Liver (tissue), 9 donors: ENCODE results near the gene SALL3. TPM values are rescaled to one million over a fixed set of nuclear protein-coding genes. Genes with fewer than 3 reads are reported as not detected.

Source experiments
- DNase-seq: peaks from one replicate; pipeline ENCODE4 v3.0.0-alpha.2; 2017; ENCODE audit warnings: low spot score
- H3K27ac ChIP-seq, 2 donors: one replicate each; pipeline ENCODE4 v1.7.0; 2013; ENCODE audit warnings: inconsistent platforms in 2 of 2, low read length in 2 of 2, control low read depth in 1 of 2, low read depth in 1 of 2, mild to moderate bottlenecking in 1 of 2
- H3K27me3 ChIP-seq, 4 donors: one replicate each; pipeline versions ENCODE4 v1.6.1 to v1.7.0; 2013; ENCODE audit warnings: low read length in 3 of 4, inconsistent platforms in 1 of 4, mild to moderate bottlenecking in 1 of 4, moderate library complexity in 1 of 4; ENCODE audit not compliant: control insufficient read depth in 4 of 4, insufficient read depth in 4 of 4
- H3K36me3 ChIP-seq, 4 donors: one replicate each; pipeline versions ENCODE4 v1.6.1 to v1.7.0; 2013; ENCODE audit warnings: low read length in 3 of 4, mild to moderate bottlenecking in 3 of 4, low read depth in 1 of 4, moderate library complexity in 1 of 4; ENCODE audit not compliant: control insufficient read depth in 4 of 4, insufficient read depth in 3 of 4
- H3K4me1 ChIP-seq, 4 donors: one replicate each; pipeline versions ENCODE4 v1.6.1 to v1.7.0; 2013; ENCODE audit warnings: low read length in 3 of 4, mild to moderate bottlenecking in 3 of 4, moderate library complexity in 1 of 4; ENCODE audit not compliant: control insufficient read depth in 4 of 4, insufficient read depth in 4 of 4
- H3K4me3 ChIP-seq, 3 donors: one replicate each; pipeline versions ENCODE4 v1.6.1 to v1.7.0; 2013; ENCODE audit warnings: low read length in 3 of 3, control low read depth in 1 of 3, low read depth in 1 of 3, mild to moderate bottlenecking in 1 of 3
- H3K9ac ChIP-seq, 2 donors: one replicate each; pipeline ENCODE4 v1.7.0; 2013; ENCODE audit warnings: low read length in 2 of 2, mild to moderate bottlenecking in 2 of 2, moderate library complexity in 2 of 2, control low read depth in 1 of 2, low read depth in 1 of 2
- H3K9me3 ChIP-seq, 4 donors: one replicate each; pipeline versions ENCODE4 v1.6.1 to v1.7.0; 2013; ENCODE audit warnings: low read length in 3 of 4; ENCODE audit not compliant: control insufficient read depth in 4 of 4
- EGR1 ChIP-seq, 2 donors: IDR thresholded peaks; 2 replicates each; pipeline ENCODE4 v1.6.1; 2016 to 2018; ENCODE audit warnings: antibody characterized with exemption in 2 of 2, low read depth in 2 of 2
- FOXA1 ChIP-seq: IDR thresholded peaks from 2 replicates; pipeline ENCODE4 v1.6.1; 2016; ENCODE audit warnings: antibody characterized with exemption
- FOXA2 ChIP-seq: IDR thresholded peaks from 2 replicates; pipeline ENCODE4 v1.6.1; 2016; ENCODE audit warnings: antibody characterized with exemption
- GABPA ChIP-seq, 2 donors: IDR thresholded peaks in 1 of 2; conservative IDR thresholded peaks in 1 of 2; 2 replicates each; pipeline ENCODE4 v1.6.1; 2016; ENCODE audit warnings: antibody characterized with exemption in 2 of 2, mild to moderate bottlenecking in 1 of 2, moderate library complexity in 1 of 2
- HNF4A ChIP-seq, 2 donors: conservative IDR thresholded peaks; 2 replicates each; pipeline ENCODE4 v1.6.1; 2016; ENCODE audit warnings: antibody characterized with exemption in 2 of 2, mild to moderate bottlenecking in 2 of 2
- HNF4G ChIP-seq: IDR thresholded peaks from 2 replicates; pipeline ENCODE4 v1.6.1; 2016; ENCODE audit warnings: antibody characterized with exemption
- JUND ChIP-seq, 2 donors: IDR thresholded peaks; 2 replicates each; pipeline ENCODE4 v1.6.1; 2016; ENCODE audit warnings: antibody characterized with exemption in 2 of 2
- RAD21 ChIP-seq, 2 donors: IDR thresholded peaks; 2 replicates each; pipeline ENCODE4 v1.6.1; 2016; ENCODE audit warnings: antibody characterized with exemption in 2 of 2, mild to moderate bottlenecking in 2 of 2
- REST ChIP-seq: IDR thresholded peaks from 2 replicates; pipeline ENCODE4 v1.6.1; 2016; ENCODE audit warnings: antibody characterized with exemption, mild to moderate bottlenecking
- RXRA ChIP-seq, 2 donors: IDR thresholded peaks; 2 replicates each; pipeline ENCODE4 v1.6.1; 2017 to 2018; ENCODE audit warnings: antibody characterized with exemption in 2 of 2, mild to moderate bottlenecking in 1 of 2
- TAF1 ChIP-seq: conservative IDR thresholded peaks from 2 replicates; pipeline ENCODE4 v1.6.1; 2016; ENCODE audit warnings: antibody characterized with exemption, mild to moderate bottlenecking
- YY1 ChIP-seq: IDR thresholded peaks from 2 replicates; pipeline ENCODE4 v1.6.1; 2016; ENCODE audit warnings: antibody characterized with exemption, mild to moderate bottlenecking
- WGBS: extraction: QIAGEN DNeasy Blood & Tissue Kit; methylation state at CpG from one replicate; pipeline ENCODE4 v1.1.7; 2013; 5-methylcytosine and 5-hydroxymethylcytosine counted together
- polyA plus RNA-seq, 2 donors: library from polyadenylated mRNA; stranded (reverse) in 1 of 2; unstranded in 1 of 2; fragments of 200-250 nt in 1 of 2; fragments of >200 nt in 1 of 2; fragmentation: Nextera tagmentation in 1 of 2; extraction: Ambion mirVana in 1 of 2; gene quantifications; one replicate each; pipeline versions ENCODE4 v1.2.1 to v1.2.3, GENCODE V29; 2013 to 2015
- total RNA-seq, 2 donors: library from RNA; depleted of rRNA; stranded (reverse); fragments of >200 nt; gene quantifications; one replicate each; pipeline ENCODE4 v1.2.3, GENCODE V29; 2014
- TF ChIP-seq, protein P1 (sequence below): IDR thresholded peaks from 2 replicates; pipeline ENCODE4 v1.6.1; 2016; ENCODE audit warnings: antibody characterized with exemption
- TF ChIP-seq, protein P2 (sequence below): IDR thresholded peaks from 2 replicates; pipeline ENCODE4 v1.6.1; 2016; ENCODE audit warnings: antibody characterized with exemption
- TF ChIP-seq, protein P3 (sequence below): fragments of 150-350 bp; IDR thresholded peaks from 2 replicates; pipeline ENCODE4 v1.5.1; 2017; ENCODE audit warnings: improper control_type of control experiment, low read depth, low read length; ENCODE audit not compliant: missing input control
- donor health status: healthy.
- donor health status: healthy.
- donor health status: healthy.
- donor health status: healthy.
- donor health status: healthy.

SALL3 gene
- total and polyA plus RNA-seq, 4 donors: not detected

GRCh38 chr18:78953566-78953965 is 26.1 kb upstream of the SALL3 start:
- Histone ChIP-seq H3K9me3 (peaks cover 0 to 4% (median 2%) of the 10 kb centered on the region in 4 donors), H3K27me3 (peaks cover 0 to 2% (median 0%) of the 10 kb centered on the region in 4 donors), H3K4me3 (no peak overlapping the region), H3K4me1 (no peaks in the 10 kb centered on the region), H3K27ac (no peak overlapping the region), H3K9ac (no peak overlapping the region), H3K36me3 (no peaks in the 10 kb centered on the region)
- TF ChIP-seq HNF4G (no peak), RAD21 (IDR thresholded peaks at IDR 0.05) (no peak), TAF1 (no peak), FOXA2 (no peak), FOXA1 (no peak)
- TF ChIP-seq, protein P1, sequence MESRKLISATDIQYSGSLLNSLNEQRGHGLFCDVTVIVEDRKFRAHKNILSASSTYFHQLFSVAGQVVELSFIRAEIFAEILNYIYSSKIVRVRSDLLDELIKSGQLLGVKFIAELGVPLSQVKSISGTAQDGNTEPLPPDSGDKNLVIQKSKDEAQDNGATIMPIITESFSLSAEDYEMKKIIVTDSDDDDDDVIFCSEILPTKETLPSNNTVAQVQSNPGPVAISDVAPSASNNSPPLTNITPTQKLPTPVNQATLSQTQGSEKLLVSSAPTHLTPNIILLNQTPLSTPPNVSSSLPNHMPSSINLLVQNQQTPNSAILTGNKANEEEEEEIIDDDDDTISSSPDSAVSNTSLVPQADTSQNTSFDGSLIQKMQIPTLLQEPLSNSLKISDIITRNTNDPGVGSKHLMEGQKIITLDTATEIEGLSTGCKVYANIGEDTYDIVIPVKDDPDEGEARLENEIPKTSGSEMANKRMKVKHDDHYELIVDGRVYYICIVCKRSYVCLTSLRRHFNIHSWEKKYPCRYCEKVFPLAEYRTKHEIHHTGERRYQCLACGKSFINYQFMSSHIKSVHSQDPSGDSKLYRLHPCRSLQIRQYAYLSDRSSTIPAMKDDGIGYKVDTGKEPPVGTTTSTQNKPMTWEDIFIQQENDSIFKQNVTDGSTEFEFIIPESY: no peak
- TF ChIP-seq, protein P2, sequence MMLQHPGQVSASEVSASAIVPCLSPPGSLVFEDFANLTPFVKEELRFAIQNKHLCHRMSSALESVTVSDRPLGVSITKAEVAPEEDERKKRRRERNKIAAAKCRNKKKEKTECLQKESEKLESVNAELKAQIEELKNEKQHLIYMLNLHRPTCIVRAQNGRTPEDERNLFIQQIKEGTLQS: no peak
- 79% methylated on average over 17 of the region's 17 CpGs for WGBS
- no peak for DNase-seq

GRCh38 chr18:78955051-78955450 is 24.6 kb upstream of the SALL3 start:
- 84% methylated on average over 17 of the region's 17 CpGs for WGBS
- Histone ChIP-seq H3K4me1 (no peaks in the 10 kb centered on the region), H3K9me3 (peaks cover 0 to 4% (median 2%) of the 10 kb centered on the region in 4 donors), H3K27ac (no peak overlapping the region), H3K9ac (no peak overlapping the region), H3K4me3 (no peak overlapping the region), H3K27me3 (peaks cover 0 to 2% (median 0%) of the 10 kb centered on the region in 4 donors), H3K36me3 (no peaks in the 10 kb centered on the region)
- no peak for DNase-seq
- TF ChIP-seq, protein P3, sequence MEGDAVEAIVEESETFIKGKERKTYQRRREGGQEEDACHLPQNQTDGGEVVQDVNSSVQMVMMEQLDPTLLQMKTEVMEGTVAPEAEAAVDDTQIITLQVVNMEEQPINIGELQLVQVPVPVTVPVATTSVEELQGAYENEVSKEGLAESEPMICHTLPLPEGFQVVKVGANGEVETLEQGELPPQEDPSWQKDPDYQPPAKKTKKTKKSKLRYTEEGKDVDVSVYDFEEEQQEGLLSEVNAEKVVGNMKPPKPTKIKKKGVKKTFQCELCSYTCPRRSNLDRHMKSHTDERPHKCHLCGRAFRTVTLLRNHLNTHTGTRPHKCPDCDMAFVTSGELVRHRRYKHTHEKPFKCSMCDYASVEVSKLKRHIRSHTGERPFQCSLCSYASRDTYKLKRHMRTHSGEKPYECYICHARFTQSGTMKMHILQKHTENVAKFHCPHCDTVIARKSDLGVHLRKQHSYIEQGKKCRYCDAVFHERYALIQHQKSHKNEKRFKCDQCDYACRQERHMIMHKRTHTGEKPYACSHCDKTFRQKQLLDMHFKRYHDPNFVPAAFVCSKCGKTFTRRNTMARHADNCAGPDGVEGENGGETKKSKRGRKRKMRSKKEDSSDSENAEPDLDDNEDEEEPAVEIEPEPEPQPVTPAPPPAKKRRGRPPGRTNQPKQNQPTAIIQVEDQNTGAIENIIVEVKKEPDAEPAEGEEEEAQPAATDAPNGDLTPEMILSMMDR: no peak
- no peak for TF ChIP-seq YY1
- TF ChIP-seq TAF1: no peak
- TF ChIP-seq RAD21 (IDR thresholded peaks at IDR 0.05): no peak
- TF ChIP-seq JUND (IDR thresholded peaks at IDR 0.05): no peak
- no peak for TF ChIP-seq REST
- TF ChIP-seq HNF4G: no peak
- no peak for TF ChIP-seq RXRA (IDR thresholded peaks at IDR 0.05)
- no peak for TF ChIP-seq GABPA (IDR thresholded peaks at IDR 0.05 in 1 of 2, conservative IDR thresholded peaks at IDR 0.05 in 1 of 2)
- no peak for TF ChIP-seq HNF4A (conservative IDR thresholded peaks at IDR 0.05)
- no peak for TF ChIP-seq EGR1 (IDR thresholded peaks at IDR 0.05; ENCODE audit: low read depth in 2 of 2)
